GM10266 (cell line): Measurements from ENCODE around the gene GID4.

ENCODE experiments used
- DNase-seq: peaks from one replicate; pipeline ENCODE4 v3.0.0; 2012; ENCODE audit errors: extremely low spot score
- TF ChIP-seq, protein P1 (sequence below): IDR thresholded peaks from 2 replicates; pipeline ENCODE4 v1.5.1; 2012; ENCODE audit warnings: mild to moderate bottlenecking, low read depth; ENCODE audit not compliant: control insufficient read depth, insufficient read depth; ENCODE audit errors: missing control alignments

Gene GID4

DNA sequence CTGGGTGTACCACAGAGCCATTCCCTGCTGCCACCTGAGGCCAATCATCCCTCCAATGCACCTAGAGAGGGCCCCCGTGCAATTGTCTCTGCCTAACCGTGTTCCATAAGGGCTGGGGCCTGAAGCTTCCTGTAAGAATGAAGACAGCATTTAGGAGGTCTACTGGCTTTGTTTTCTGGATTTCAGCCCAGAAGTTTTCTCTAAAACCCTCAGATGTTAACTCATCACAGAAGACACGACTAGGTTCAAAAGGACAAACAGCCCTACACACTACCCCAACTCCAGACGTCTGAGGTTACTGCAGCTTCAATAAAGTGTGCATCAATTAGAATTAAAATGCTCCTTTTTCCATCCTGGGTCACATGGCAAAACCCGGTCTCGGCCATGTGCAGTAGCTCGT lies 37.7 kb downstream of the GID4 start:
- TF ChIP-seq, protein P1, sequence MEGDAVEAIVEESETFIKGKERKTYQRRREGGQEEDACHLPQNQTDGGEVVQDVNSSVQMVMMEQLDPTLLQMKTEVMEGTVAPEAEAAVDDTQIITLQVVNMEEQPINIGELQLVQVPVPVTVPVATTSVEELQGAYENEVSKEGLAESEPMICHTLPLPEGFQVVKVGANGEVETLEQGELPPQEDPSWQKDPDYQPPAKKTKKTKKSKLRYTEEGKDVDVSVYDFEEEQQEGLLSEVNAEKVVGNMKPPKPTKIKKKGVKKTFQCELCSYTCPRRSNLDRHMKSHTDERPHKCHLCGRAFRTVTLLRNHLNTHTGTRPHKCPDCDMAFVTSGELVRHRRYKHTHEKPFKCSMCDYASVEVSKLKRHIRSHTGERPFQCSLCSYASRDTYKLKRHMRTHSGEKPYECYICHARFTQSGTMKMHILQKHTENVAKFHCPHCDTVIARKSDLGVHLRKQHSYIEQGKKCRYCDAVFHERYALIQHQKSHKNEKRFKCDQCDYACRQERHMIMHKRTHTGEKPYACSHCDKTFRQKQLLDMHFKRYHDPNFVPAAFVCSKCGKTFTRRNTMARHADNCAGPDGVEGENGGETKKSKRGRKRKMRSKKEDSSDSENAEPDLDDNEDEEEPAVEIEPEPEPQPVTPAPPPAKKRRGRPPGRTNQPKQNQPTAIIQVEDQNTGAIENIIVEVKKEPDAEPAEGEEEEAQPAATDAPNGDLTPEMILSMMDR: no peak
- no peak for DNase-seq

DNA sequence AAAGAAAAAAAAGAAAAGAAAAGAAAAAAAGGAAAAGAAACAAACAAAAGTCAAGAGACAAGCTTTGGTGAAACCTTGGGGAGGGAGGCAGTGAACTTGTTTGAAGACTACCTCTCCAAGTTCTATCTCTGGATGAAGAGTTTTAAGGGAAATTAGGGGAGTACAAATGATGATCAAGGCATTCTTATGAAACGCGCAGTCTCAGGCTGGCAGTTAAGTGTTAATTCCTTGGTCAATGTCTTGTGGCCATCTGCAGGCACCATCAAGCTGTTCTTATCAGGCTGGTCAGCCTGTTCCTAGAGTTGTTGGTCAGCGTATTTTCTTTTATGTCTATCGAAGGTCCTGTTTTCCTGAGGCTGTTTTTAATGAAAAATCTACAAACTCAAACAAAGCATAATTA lies 40.3 kb downstream of the GID4 start:
- no peak for DNase-seq

DNA sequence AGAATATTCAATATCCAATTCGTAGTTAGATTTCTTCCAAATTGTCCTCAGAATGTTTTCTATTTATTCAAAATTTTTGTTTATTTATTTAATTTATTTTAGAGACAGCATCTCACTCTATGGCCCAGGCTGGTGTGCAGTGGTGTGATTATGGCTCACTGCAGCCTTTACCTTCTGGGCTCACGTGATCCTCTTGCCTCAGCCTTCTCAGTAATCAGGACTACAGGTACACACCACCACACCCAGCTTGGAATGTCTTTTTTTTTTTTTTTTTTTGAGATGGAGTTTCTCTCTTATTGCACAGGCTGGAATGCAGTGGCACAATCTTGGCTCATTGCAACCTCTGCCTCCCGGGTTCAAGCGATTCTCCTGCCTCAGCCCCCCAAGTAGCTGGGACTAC lies 45.0 kb downstream of the GID4 start:
- TF ChIP-seq, protein P1: no peak

More for the DNA sequence above, 40.3 kb downstream of the GID4 start:
- TF ChIP-seq, protein P1: no peak

DNA sequence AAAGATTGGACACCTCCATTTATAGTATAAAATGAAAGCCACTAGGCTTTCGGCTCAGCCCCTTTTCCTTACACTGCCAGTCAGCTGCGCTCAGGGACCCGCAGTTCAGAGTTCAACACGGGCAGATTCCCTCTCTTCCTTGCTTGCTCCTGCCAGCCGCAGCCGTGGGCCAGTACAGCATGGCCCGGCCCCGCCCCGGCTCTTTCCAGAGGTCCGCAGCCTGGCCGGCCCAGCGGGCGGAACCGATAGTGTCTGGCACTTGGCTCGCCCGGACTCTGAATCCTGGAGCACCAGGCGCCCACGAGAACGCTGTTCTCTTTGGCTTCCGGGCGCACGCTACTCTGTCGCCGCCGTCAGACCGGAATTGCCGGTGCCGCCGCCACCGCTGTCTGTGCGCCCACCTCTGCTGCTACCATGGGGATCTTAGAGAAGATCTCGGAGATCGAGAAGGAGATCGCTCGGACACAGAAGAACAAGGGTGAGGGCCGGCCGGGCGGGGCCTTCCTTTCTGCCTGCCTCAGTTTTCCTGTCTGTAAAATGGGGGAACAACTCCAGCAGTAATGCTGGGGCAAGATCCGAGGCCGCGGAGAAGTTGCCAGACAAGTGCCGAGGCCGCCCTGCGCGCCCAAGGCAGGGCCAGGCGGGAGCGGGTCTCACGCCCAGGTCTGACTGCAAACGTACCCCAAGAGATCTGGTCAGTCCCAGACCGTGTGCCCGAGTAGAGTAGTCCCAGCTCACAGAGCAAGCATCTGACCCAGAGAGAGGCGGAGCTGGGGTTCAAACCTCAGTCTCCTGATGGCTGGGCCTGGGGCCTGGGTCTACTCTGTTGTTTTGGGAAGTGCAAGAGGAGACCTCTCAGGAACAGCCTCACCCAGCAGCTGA lies 48.6 kb downstream of the GID4 start, which contains the start of gene DRG2:
TSS of gene DRG2 (plus strand) at position 339 of the 882 bp plus-strand sequence. CDS start at position 415, 76 bp downstream.
- peak; percentile 86 for DNase-seq
- TF ChIP-seq, protein P1: no peak

More for the DNA sequence above, 45.0 kb downstream of the GID4 start:
- DNase-seq: no peak

DNA sequence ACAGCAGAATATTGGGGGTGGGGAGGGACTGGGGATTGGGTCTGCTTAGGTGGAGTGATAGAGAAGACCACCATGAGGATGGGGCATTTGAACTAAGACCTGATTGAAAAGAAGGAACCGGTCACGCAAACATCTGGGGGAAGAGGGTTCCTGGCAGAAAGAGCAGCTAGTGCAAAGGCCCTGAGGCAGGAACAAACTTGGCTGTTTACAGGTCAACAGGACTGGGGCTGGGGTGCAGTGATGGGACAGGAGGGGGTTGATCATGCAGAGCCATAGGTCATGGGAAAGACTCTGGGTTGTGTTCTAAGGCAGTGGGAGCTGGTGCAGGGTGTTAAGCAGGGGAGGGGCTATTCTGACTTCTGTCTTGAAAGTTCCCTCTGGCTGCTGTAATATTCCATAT lies 50.4 kb downstream of the GID4 start:
- TF ChIP-seq, protein P1: no peak
- no peak for DNase-seq

DNA sequence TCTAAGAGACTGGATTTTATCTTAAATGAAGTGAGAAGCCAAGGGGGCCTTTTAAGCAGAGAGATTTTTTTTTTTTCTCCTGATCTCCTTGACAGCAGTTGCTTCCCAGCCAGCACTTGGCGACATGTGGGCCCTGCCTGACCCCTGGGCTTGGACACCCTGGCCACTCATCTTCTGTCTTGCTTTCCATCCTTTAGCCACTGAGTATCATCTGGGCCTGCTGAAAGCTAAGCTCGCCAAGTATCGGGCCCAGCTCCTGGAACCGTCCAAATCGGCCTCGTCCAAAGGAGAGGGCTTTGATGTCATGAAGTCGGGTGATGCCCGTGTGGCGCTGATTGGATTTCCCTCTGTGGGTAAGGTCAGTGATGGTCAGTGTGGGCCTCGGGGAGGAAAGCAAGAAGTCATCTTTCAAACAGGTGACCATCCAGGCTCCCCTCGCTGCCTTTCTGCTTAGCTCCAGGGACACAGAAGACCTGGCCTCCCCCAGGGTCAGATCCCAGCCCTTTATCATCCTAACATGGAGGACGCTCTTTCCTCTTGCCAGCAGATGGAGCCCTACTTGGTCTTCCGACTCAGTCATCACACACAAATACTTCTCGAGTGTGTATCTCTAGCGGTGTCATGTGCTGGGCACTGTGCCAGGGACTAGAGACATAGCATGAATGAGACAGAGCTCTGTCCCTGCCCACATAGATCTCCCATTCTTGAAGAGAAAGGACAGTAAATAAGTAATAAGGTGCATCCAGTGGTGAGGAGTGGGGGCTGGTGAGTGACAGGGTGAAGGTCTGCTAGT lies 54.6 kb downstream of the GID4 start:
- TF ChIP-seq, protein P1: peak; percentile 38
- no peak for DNase-seq
